ENCODE results near the gene ISG15. TPM values are rescaled to one million over a fixed set of nuclear protein-coding genes. Genes with fewer than 3 reads are reported as not detected.

The ISG15 gene
- total and polyA plus RNA-seq, 4 experiments from 2014 or later = 31.6 to 309 (median 123) TPM

GRCh38 chr1:1037366-1038327 lies 24.4 kb downstream of the ISG15 start:
- H3K4me1 ChIP-seq (ENCODE audit: insufficient read depth, low read length) = peaks cover 24% of the 10 kb centered on the region
- Mint-ChIP-seq H3K4me1 (peaks cover 5 to 17% (median 10%) of the 10 kb centered on the region in 4 donors), H3K27ac (no peak overlapping the region), H3K4me3 (no peak overlapping the region), H3K27me3 (peaks cover 12 to 13% of the 10 kb centered on the region in 2 donors), H3K36me3 (no peaks in the 10 kb centered on the region), H3K9me3 (no peaks in the 10 kb centered on the region)
- no peak overlapping the region for H3K4me3 ChIP-seq (ENCODE audit: low read length in 2 of 2)
- CTCF ChIA-PET (ENCODE audit: partially characterized antibody) = no interaction called here
- no peak overlapping the region for H3K27ac ChIP-seq (ENCODE audit: low read depth, low read length)
- no peaks in the 10 kb centered on the region for H3K9me3 ChIP-seq (ENCODE audit: control insufficient read depth in 1 of 2, low read length in 2 of 2)
- no peak for DNase-seq
- intact Hi-C loops (cut with micrococcal nuclease) = no loop called here
- POLR2A ChIA-PET (ENCODE audit: partially characterized antibody) = interaction anchor here (1.0 kb wide), 1 partner anchor 18 kb away, joined by 4 read pairs; the partner anchor contains the start of gene AGRN
- H3K36me3 ChIP-seq (ENCODE audit: insufficient read depth, low read length) = no peaks in the 10 kb centered on the region
- peaks cover 7% of the 10 kb centered on the region for H3K27me3 ChIP-seq (ENCODE audit: insufficient read depth, low read length)

GRCh38 chr1:1038694-1039093 lies 25.4 kb downstream of the ISG15 start:
- H3K27me3 Mint-ChIP-seq = peaks cover 12 to 13% of the 10 kb centered on the region in 2 donors
- ChIA-PET POLR2A (ENCODE audit: partially characterized antibody) (no interaction called here), CTCF (ENCODE audit: partially characterized antibody) (interaction anchor here (1.5 kb wide), 2 partner anchors 25 to 37 kb away, joined by 3 read pairs; no protein-coding TSS in a partner anchor)
- no peaks in the 10 kb centered on the region for H3K9me3 ChIP-seq (ENCODE audit: control insufficient read depth in 1 of 2, low read length in 2 of 2)
- peaks cover 5 to 17% (median 10%) of the 10 kb centered on the region in 4 donors for H3K4me1 Mint-ChIP-seq
- H3K9me3 Mint-ChIP-seq = peaks cover 0 to 3% (median 0%) of the 10 kb centered on the region in 8 donors
- no peaks in the 10 kb centered on the region for H3K36me3 Mint-ChIP-seq
- peaks cover 7% of the 10 kb centered on the region for H3K27me3 ChIP-seq (ENCODE audit: insufficient read depth, low read length)
- no peak overlapping the region for H3K27ac ChIP-seq (ENCODE audit: low read depth, low read length)
- peaks cover 21% of the 10 kb centered on the region for H3K4me1 ChIP-seq (ENCODE audit: insufficient read depth, low read length)
- no peak overlapping the region for H3K4me3 ChIP-seq (ENCODE audit: low read length in 2 of 2)
- H3K4me3 Mint-ChIP-seq = peak overlapping the region in 6 of 8 donors; percentile 5 to 83 (median 48)
- no peak for DNase-seq
- no peaks in the 10 kb centered on the region for H3K36me3 ChIP-seq (ENCODE audit: insufficient read depth, low read length)
- H3K27ac Mint-ChIP-seq = no peak overlapping the region
- intact Hi-C loops (cut with micrococcal nuclease) = no loop called here

DNA sequence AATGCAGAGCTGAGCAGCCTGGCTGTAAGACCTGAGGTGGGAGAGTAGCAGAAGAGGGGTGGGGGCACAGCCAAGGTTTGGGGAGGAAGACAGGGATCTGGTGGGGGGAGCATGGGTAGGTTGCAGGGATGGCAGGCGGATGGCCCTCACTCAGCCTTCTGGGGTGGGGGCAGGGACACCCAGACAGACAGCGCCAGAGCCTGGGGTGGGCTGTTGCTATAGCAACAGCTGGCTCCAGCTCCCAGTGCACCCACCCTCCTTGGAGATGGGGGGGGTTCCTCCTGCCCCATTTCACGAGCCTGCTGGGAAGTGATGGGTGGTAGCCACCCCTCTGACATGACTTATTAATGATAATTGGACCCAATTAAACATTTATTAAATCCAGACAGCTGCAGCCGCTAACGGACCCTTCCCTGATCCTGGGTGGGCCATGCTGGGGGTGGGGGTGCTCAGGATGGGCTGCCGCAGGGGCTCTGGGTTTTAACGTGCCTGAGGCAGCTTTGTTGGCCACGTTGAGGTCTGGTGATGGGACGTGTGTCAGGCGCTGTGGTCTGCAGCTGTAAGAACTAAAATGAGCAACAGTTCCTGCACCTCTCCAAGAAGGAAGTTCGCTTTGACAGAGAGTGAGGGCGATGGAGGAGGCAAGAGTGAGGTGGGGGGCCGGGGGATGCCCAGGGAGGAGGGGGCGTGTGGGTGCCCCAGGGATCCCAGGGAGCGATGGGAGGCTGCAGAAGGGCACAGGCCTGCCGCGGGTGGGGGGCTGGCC lies 26.0 kb downstream of the ISG15 start:
- CTCF ChIA-PET (ENCODE audit: partially characterized antibody) = interaction anchor here (1.3 to 1.5 kb wide), 5 partner anchors 8 to 54 kb away, joined by 3 read pairs; partner anchors contain the start of gene ISG15

DNA sequence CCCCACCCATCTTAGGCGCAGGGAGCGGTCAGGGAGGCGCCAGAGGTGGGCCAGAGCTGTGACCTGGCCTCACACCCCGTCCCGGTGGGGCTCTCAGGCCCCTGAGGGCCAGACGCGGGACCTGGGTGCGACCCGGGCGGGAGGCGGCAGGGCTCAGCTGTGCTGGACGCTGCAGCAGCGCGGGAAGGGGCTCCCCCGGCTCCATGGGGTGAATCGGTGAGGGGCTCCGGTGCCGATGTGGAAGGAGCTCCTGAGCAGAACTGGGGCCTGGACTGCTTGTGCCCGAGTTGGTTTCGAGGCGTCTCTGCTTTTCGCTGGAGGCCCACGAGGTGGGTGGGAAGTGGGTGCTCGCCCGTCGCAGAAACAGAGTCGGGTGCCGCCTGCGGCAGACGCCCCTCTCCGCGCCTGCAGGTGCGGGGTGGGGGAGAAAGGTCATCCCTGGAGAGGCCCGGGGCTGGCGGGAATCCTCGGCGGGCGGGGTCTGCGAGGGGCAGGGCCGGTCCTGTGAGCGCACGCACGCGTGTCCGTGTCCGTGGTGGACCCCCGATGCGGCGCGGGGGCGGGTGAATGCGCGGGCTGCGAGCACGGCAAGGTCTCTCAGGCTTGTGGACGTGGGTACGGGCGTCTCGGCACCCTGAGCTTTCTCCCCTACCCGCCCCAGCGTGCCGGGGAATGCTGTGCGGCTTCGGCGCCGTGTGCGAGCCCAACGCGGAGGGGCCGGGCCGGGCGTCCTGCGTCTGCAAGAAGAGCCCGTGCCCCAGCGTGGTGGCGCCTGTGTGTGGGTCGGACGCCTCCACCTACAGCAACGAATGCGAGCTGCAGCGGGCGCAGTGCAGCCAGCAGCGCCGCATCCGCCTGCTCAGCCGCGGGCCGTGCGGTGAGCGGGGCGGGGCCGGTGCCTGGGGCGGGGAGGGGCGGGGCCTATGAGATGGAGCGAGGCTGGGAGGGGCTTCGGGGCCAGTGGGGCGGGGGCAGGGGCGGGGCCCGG lies 27.0 kb downstream of the ISG15 start:
- H3K4me3 Mint-ChIP-seq = peak overlapping the region; percentile 59 to 83 (median 67)
- peaks cover 10 to 12% of the 10 kb centered on the region in 2 donors for H3K27me3 Mint-ChIP-seq
- intact Hi-C loops (cut with micrococcal nuclease) = loop anchor here (5.0 kb wide), 1 partner anchor 77 kb away; the partner anchor contains the start of gene C1orf159
- H3K27ac Mint-ChIP-seq = peak overlapping the region in 2 of 7 donors; percentile 58 to 69
- Histone ChIP-seq H3K9me3 (ENCODE audit: control insufficient read depth in 1 of 2, low read length in 2 of 2) (no peaks in the 10 kb centered on the region), H3K36me3 (ENCODE audit: insufficient read depth, low read length) (no peaks in the 10 kb centered on the region), H3K27ac (ENCODE audit: low read depth, low read length) (no peak overlapping the region), H3K27me3 (ENCODE audit: insufficient read depth, low read length) (peaks cover 7% of the 10 kb centered on the region), H3K4me3 (ENCODE audit: low read length in 2 of 2) (peak overlapping the region in 1 of 2 donors; percentile 70), H3K4me1 (ENCODE audit: insufficient read depth, low read length) (peaks cover 17% of the 10 kb centered on the region)
- peaks cover 5 to 17% (median 11%) of the 10 kb centered on the region in 4 donors for H3K4me1 Mint-ChIP-seq
- peaks cover 0 to 4% (median 1%) of the 10 kb centered on the region in 8 donors for H3K9me3 Mint-ChIP-seq
- no peaks in the 10 kb centered on the region for H3K36me3 Mint-ChIP-seq
- CTCF ChIA-PET (ENCODE audit: partially characterized antibody) = interaction anchor here (1.1 to 1.5 kb wide), 5 partner anchors 9 to 55 kb away, joined by 3 to 5 read pairs (median 3); partner anchors contain the start of gene ISG15
- peak; percentile 76 to 86 (median 80) for DNase-seq
- POLR2A ChIA-PET (ENCODE audit: partially characterized antibody) = interaction anchor here (1.0 to 2.1 kb wide), 4 partner anchors 27 to 335 kb away, joined by 3 to 10 read pairs (median 3); partner anchors contain the start of genes AURKAIP1 and ISG15

More for the DNA sequence above, 26.0 kb downstream of the ISG15 start:
- Mint-ChIP-seq H3K4me1 (peaks cover 5 to 17% (median 10%) of the 10 kb centered on the region in 4 donors), H3K27ac (peak overlapping the region in 2 of 7 donors; percentile 58 to 69), H3K27me3 (peaks cover 12 to 13% of the 10 kb centered on the region in 2 donors), H3K36me3 (no peaks in the 10 kb centered on the region), H3K4me3 (peak overlapping the region; percentile 59 to 83 (median 67)), H3K9me3 (peaks cover 0 to 3% (median 0%) of the 10 kb centered on the region in 8 donors)
- Histone ChIP-seq H3K4me1 (ENCODE audit: insufficient read depth, low read length) (peaks cover 17% of the 10 kb centered on the region), H3K36me3 (ENCODE audit: insufficient read depth, low read length) (no peaks in the 10 kb centered on the region), H3K27ac (ENCODE audit: low read depth, low read length) (no peak overlapping the region), H3K9me3 (ENCODE audit: control insufficient read depth in 1 of 2, low read length in 2 of 2) (no peaks in the 10 kb centered on the region), H3K4me3 (ENCODE audit: low read length in 2 of 2) (peak overlapping the region in 1 of 2 donors; percentile 70), H3K27me3 (ENCODE audit: insufficient read depth, low read length) (peaks cover 7% of the 10 kb centered on the region)
- no peak for DNase-seq
- intact Hi-C loops (cut with micrococcal nuclease) = no loop called here
- POLR2A ChIA-PET (ENCODE audit: partially characterized antibody) = interaction anchor here (1.1 to 2.1 kb wide), 2 partner anchors 26 to 336 kb away, joined by 3 to 10 read pairs; partner anchors contain the start of genes AURKAIP1 and ISG15

DNA sequence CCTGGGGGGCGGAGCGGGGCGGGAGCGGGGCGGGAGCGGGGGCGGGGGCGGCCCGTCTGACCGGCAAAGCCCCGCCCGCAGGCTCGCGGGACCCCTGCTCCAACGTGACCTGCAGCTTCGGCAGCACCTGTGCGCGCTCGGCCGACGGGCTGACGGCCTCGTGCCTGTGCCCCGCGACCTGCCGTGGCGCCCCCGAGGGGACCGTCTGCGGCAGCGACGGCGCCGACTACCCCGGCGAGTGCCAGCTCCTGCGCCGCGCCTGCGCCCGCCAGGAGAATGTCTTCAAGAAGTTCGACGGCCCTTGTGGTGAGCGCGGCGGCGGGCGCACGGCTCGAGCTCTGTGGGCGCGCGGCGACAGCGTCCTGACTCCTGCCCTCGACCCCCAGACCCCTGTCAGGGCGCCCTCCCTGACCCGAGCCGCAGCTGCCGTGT lies 27.8 kb downstream of the ISG15 start:
- no peaks in the 10 kb centered on the region for H3K36me3 ChIP-seq (ENCODE audit: insufficient read depth, low read length)
- H3K9me3 ChIP-seq (ENCODE audit: control insufficient read depth in 1 of 2, low read length in 2 of 2) = no peaks in the 10 kb centered on the region
- no peaks in the 10 kb centered on the region for H3K36me3 Mint-ChIP-seq
- no peaks in the 10 kb centered on the region for H3K27me3 ChIP-seq (ENCODE audit: insufficient read depth, low read length)
- peaks cover 6 to 7% of the 10 kb centered on the region in 2 donors for H3K27me3 Mint-ChIP-seq
- H3K4me3 Mint-ChIP-seq = no peak overlapping the region
- ChIA-PET CTCF (ENCODE audit: partially characterized antibody) (interaction anchor here (1.1 to 1.5 kb wide), 2 partner anchors 28 to 39 kb away, joined by 3 to 5 read pairs; partner anchors contain the start of gene ISG15), POLR2A (ENCODE audit: partially characterized antibody) (interaction anchor here (1.0 to 2.1 kb wide), 3 partner anchors 27 to 279 kb away, joined by 3 to 10 read pairs (median 3); partner anchors contain the start of gene ISG15)
- peaks cover 0 to 4% (median 1%) of the 10 kb centered on the region in 8 donors for H3K9me3 Mint-ChIP-seq
- H3K4me3 ChIP-seq (ENCODE audit: low read length in 2 of 2) = no peak overlapping the region
- H3K4me1 Mint-ChIP-seq = peaks cover 5 to 17% (median 11%) of the 10 kb centered on the region in 4 donors
- no peak for DNase-seq
- H3K27ac Mint-ChIP-seq = no peak overlapping the region
- H3K4me1 ChIP-seq (ENCODE audit: insufficient read depth, low read length) = peaks cover 17% of the 10 kb centered on the region
- intact Hi-C loops (cut with micrococcal nuclease) = loop anchor here (5.0 kb wide), 1 partner anchor 76 kb away; the partner anchor contains the start of gene C1orf159
- H3K27ac ChIP-seq (ENCODE audit: low read depth, low read length) = no peak overlapping the region

- H3K4me1 ChIP-seq (ENCODE audit: insufficient read depth, low read length) = peaks cover 17% of the 10 kb centered on the region
- no peak overlapping the region for H3K4me3 ChIP-seq (ENCODE audit: low read length in 2 of 2)
- intact Hi-C loops (cut with micrococcal nuclease) = loop anchor here (5.0 kb wide), 1 partner anchor 75 kb away; the partner anchor contains the start of gene C1orf159
- no peaks in the 10 kb centered on the region for H3K27me3 ChIP-seq (ENCODE audit: insufficient read depth, low read length)
- no peak overlapping the region for H3K27ac ChIP-seq (ENCODE audit: low read depth, low read length)
- Mint-ChIP-seq H3K27me3 (peaks cover 5 to 6% of the 10 kb centered on the region in 2 donors), H3K4me3 (no peak overlapping the region), H3K36me3 (no peaks in the 10 kb centered on the region), H3K27ac (no peak overlapping the region), H3K4me1 (peaks cover 5 to 17% (median 11%) of the 10 kb centered on the region in 4 donors), H3K9me3 (peaks cover 0 to 4% (median 1%) of the 10 kb centered on the region in 8 donors)
- no peaks in the 10 kb centered on the region for H3K9me3 ChIP-seq (ENCODE audit: control insufficient read depth in 1 of 2, low read length in 2 of 2)
- no peaks in the 10 kb centered on the region for H3K36me3 ChIP-seq (ENCODE audit: insufficient read depth, low read length)
- POLR2A ChIA-PET (ENCODE audit: partially characterized antibody) = no interaction called here
- DNase-seq = no peak
- CTCF ChIA-PET (ENCODE audit: partially characterized antibody) = no interaction called here
Observed at GRCh38 chr1:1041873-1042272, 28.6 kb downstream of the ISG15 start.
